ENCODE results near the gene TBC1D10A. TPM values are rescaled to one million over a fixed set of nuclear protein-coding genes. Genes with fewer than 3 reads are reported as not detected.

TBC1D10A gene
- total RNA-seq, 1 donor, result 29.8 TPM

DNA sequence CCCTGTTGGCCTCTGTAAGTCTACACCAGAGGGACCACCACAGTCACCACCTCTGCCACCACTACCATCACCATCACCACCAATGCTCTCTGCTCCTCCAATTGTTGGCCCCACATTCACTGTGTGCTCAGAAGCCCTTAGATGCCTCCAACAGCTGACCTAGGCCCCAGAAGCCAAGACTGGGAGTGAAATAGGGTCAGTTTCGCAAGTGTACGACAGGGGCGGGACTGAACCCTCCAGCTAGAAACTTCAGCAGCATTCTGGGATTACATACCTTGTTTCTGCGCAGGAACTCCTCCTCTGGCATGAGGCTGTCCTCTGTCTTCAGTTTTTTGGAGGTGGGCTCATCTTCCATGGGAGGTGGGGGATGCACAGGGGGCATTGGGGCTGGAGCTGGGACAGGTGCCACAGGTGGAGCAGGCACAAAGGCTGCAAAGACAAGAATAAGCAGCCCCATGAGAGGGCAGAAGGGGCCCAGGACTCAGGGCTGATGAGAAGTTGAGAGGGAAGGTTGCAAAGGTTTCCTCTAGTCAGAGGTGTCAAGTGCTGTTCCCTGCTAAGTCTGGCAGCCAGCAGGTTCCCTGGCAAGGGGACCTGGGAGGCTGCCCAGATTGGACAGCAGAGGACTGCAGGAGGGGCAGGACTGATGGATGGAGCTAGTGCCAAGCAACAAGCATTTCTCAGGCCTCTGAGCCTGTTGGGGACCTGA, 10.2 kb upstream of the TBC1D10A start:
- TF ChIP-seq, protein P1, sequence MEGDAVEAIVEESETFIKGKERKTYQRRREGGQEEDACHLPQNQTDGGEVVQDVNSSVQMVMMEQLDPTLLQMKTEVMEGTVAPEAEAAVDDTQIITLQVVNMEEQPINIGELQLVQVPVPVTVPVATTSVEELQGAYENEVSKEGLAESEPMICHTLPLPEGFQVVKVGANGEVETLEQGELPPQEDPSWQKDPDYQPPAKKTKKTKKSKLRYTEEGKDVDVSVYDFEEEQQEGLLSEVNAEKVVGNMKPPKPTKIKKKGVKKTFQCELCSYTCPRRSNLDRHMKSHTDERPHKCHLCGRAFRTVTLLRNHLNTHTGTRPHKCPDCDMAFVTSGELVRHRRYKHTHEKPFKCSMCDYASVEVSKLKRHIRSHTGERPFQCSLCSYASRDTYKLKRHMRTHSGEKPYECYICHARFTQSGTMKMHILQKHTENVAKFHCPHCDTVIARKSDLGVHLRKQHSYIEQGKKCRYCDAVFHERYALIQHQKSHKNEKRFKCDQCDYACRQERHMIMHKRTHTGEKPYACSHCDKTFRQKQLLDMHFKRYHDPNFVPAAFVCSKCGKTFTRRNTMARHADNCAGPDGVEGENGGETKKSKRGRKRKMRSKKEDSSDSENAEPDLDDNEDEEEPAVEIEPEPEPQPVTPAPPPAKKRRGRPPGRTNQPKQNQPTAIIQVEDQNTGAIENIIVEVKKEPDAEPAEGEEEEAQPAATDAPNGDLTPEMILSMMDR (IDR thresholded peaks at IDR 0.05; ENCODE audit: insufficient read depth, low read depth, low read length), result no peak
- no peak overlapping the region for H3K4me3 ChIP-seq (ENCODE audit: low read depth, low read length)
- DNase-seq (ENCODE audit: low read depth), result no peak

DNA sequence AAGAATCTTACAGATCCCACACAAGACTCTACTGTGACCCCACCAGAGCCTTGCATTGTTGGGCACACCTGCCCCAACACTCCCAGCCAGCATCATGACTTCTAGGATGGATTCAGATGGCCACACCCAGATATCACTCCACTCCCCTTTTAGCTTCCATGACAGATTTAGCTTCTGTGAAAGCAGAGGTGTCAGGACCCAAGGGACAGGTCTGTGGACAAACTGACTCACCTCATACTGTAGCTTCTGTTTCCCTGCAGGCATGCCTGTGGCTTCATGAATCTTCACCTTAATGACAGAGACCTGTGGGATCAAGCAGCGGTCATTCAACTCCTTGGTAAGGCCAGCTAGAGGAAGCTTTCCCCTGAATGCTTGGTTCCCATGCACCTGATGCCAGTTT, 8.5 kb upstream of the TBC1D10A start:
- TF ChIP-seq, protein P1 (IDR thresholded peaks at IDR 0.05; ENCODE audit: insufficient read depth, low read depth, low read length), result no peak
- H3K4me3 ChIP-seq (ENCODE audit: low read depth, low read length), result no peak overlapping the region
- no peak for DNase-seq (ENCODE audit: low read depth)

DNA sequence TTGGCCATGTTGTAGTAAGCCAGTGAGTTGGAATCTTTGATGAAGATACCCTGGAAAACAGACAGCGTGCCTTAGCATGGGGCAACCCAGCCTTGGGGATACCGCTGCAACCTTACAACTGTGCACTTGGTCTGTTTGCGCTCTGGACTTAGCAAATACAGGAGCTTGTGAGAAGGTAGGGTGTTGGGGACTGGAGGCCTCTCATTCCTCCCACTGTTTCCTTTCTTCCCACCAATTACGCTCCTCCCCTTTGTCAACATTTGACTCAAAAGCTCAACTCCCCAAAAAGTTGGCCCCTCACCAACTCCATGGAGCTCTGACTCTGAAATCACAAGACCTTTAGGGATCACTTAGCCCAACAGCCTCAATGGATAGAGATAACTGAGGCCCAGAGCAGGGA, 7.9 kb upstream of the TBC1D10A start:
- no peak for DNase-seq (ENCODE audit: low read depth)
- TF ChIP-seq, protein P1 (IDR thresholded peaks at IDR 0.05; ENCODE audit: insufficient read depth, low read depth, low read length), result no peak

DNA sequence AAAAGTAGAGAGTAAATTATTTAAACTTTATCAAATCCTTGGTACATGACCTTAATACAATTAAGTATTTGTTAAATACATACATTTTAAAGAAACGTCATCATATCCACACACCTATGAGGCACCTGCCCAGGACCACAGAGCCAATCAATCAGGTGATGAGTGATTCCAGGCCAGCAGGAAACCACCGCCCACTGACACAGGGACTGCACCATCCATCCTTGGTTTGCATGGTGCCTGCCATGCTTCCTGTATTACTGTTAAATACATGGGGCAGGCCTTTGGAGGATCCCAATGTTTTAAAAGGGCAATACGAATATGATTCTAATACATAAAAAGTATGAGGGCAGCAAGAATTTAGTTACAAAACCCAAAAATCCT, 7.0 kb upstream of the TBC1D10A start:
- H3K4me3 ChIP-seq (ENCODE audit: low read depth, low read length), result no peak overlapping the region
- TF ChIP-seq, protein P1 (IDR thresholded peaks at IDR 0.05; ENCODE audit: insufficient read depth, low read depth, low read length), result no peak
- no peak for DNase-seq (ENCODE audit: low read depth)

More for the DNA sequence above, 7.9 kb upstream of the TBC1D10A start:
- H3K4me3 ChIP-seq (ENCODE audit: low read depth, low read length), result no peak overlapping the region

DNA sequence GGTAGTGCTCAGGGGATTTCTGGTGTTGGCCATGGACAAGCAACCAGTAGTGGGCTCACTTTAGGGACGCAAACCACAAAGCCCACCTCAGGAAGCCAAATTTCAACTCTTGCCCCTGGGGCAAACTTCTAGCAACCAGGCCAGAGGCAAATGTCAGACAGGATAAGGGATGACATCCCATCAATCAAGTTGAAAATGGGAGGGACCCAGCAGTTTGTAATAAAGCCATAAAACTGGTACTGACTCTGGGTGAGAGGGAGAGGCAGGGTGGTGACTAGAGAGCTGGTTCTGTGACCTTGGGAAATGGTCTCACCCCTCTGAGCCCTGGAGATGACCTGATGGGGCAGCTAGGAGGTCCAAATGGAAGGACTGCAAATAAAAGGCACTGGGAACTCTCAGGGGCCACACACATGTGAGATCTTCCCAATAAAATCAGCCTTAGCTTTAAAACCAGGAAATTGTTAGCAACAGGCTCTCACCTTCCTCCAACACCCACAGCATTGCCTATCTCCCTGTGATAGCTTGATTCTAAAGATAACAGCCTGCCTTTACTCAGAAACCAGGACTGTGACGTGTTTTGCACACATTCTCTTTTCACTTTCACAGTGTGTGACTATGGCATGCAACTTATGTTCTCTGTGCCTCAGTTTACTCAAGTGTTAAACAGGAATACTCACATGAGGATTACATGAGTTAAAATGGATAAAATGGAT, 6.4 kb upstream of the TBC1D10A start:
- DNase-seq (ENCODE audit: low read depth), result no peak
- TF ChIP-seq, protein P1 (IDR thresholded peaks at IDR 0.05; ENCODE audit: insufficient read depth, low read depth, low read length), result no peak
- H3K4me3 ChIP-seq (ENCODE audit: low read depth, low read length), result no peak overlapping the region

DNA sequence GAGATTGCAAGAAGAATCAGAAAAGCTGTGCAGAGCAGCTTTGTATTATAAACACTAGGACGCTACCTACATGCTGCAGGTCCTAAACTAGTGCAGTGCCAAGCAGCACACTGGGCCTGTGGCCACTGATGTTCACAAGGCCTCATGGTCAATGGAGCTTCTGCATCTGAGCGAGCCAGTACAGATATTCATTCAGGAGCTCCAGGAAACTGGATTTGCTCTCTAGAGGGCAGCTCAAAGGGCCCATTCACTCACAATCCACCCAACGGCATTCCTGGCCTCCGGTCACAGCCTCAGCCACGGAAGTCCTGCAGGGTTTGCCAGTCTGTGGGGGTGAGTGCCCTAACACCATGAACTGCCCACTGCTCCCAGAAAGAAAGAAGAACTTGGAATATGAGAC, 5.8 kb upstream of the TBC1D10A start:
- DNase-seq (ENCODE audit: low read depth), result no peak

More for the DNA sequence above, 5.8 kb upstream of the TBC1D10A start:
- no peak overlapping the region for H3K4me3 ChIP-seq (ENCODE audit: low read depth, low read length)
- TF ChIP-seq, protein P1 (IDR thresholded peaks at IDR 0.05; ENCODE audit: insufficient read depth, low read depth, low read length), result no peak

Data from fibroblast of villous mesenchyme (primary cell).